Nephron (organoid): Measurements from ENCODE around the gene PILRA.

Source experiments
- H3K27ac Mint-ChIP-seq, 3 experiments: 2 replicates each; pipeline ENCODE4 v1.8.0; 2020; ENCODE audit warnings: mixed read lengths in 3 of 3, mild to moderate bottlenecking in 2 of 3, moderate library complexity in 1 of 3
- H3K27me3 Mint-ChIP-seq: 2 replicates; pipeline ENCODE4 v1.8.0; 2021; ENCODE audit warnings: low read depth, mild to moderate bottlenecking, moderate library complexity, mixed read lengths
- H3K36me3 Mint-ChIP-seq: 2 replicates; pipeline ENCODE4 v1.8.0; 2020; ENCODE audit warnings: low read depth, mixed read lengths
- H3K4me1 Mint-ChIP-seq: 2 replicates; pipeline ENCODE4 v1.8.0; 2020; ENCODE audit warnings: mixed read lengths
- H3K4me3 Mint-ChIP-seq, 3 experiments: 2 replicates each; pipeline ENCODE4 v1.8.0; 2020; ENCODE audit warnings: mild to moderate bottlenecking in 3 of 3, mixed read lengths in 3 of 3, moderate library complexity in 2 of 3
- H3K9me3 Mint-ChIP-seq: 2 replicates; pipeline ENCODE4 v1.8.0; 2020; ENCODE audit warnings: mixed read lengths
- CTCF ChIP-seq, 3 experiments: fragments of 200-600 bp; sonication (generic); IDR thresholded peaks; one replicate each; pipeline ENCODE4 v1.5.0; 2021; ENCODE audit warnings: antibody characterized with exemption in 3 of 3; ENCODE audit not compliant: unreplicated experiment in 3 of 3

The PILRA gene

GRCh38 chr7:100427762-100428198 is 54.5 kb downstream of the PILRA start:
- peak overlapping the region; percentile 98 to 100 (median 99) for H3K27ac Mint-ChIP-seq
- TF ChIP-seq CTCF (IDR thresholded peaks at IDR 0.05; ENCODE audit: unreplicated experiment in 3 of 3): no peak
- no peaks in the 10 kb centered on the region for H3K27me3 Mint-ChIP-seq
- H3K4me3 Mint-ChIP-seq: peak overlapping the region; percentile 91 to 95 (median 94)
- H3K9me3 Mint-ChIP-seq: no peaks in the 10 kb centered on the region
- peaks cover 21% of the 10 kb centered on the region for H3K4me1 Mint-ChIP-seq
- H3K36me3 Mint-ChIP-seq: peaks cover 17% of the 10 kb centered on the region

- Mint-ChIP-seq H3K27me3 (no peaks in the 10 kb centered on the region), H3K27ac (peak within 1 kb of the TSS; percentile 98 to 100 (median 99)), H3K4me1 (peaks cover 24% of the 10 kb centered on the region), H3K9me3 (no peaks in the 10 kb centered on the region), H3K36me3 (peaks cover 23% of the 10 kb centered on the region), H3K4me3 (peak within 1 kb of the TSS; percentile 91 to 95 (median 94))
- TF ChIP-seq CTCF (IDR thresholded peaks at IDR 0.05; ENCODE audit: unreplicated experiment in 3 of 3): no peak
These were observed 55.1 kb downstream of the PILRA start, which contains the start of gene ZCWPW1 for GRCh38 chr7:100428199-100428966. ZCWPW1 (minus strand) TSS chr7:100428703; CDS start chr7:100420649, 8,054 bp downstream.

- H3K27me3 Mint-ChIP-seq: no peaks in the 10 kb centered on the region
- H3K4me1 Mint-ChIP-seq: peaks cover 31% of the 10 kb centered on the region
- H3K27ac Mint-ChIP-seq: peak overlapping the region; percentile 98 to 100 (median 99)
- peak overlapping the region; percentile 91 to 95 (median 94) for H3K4me3 Mint-ChIP-seq
- H3K36me3 Mint-ChIP-seq: peaks cover 30% of the 10 kb centered on the region
- no peak for TF ChIP-seq CTCF (IDR thresholded peaks at IDR 0.05; ENCODE audit: unreplicated experiment in 3 of 3)
- no peaks in the 10 kb centered on the region for H3K9me3 Mint-ChIP-seq
These were observed 55.8 kb downstream of the PILRA start for GRCh38 chr7:100428967-100429636.

GRCh38 chr7:100429637-100430492 is 56.6 kb downstream of the PILRA start, which contains the start of gene MEPCE:
MEPCE (plus strand) TSS chr7:100429831; CDS start chr7:100430019, 188 bp downstream.
- Mint-ChIP-seq H3K4me1 (peaks cover 37% of the 10 kb centered on the region), H3K27ac (peak within 1 kb of the TSS; percentile 98 to 100 (median 99)), H3K4me3 (peak within 1 kb of the TSS; percentile 94 to 95 (median 95)), H3K36me3 (peaks cover 38% of the 10 kb centered on the region), H3K27me3 (no peaks in the 10 kb centered on the region), H3K9me3 (no peaks in the 10 kb centered on the region)
- TF ChIP-seq CTCF (IDR thresholded peaks at IDR 0.05; ENCODE audit: unreplicated experiment in 3 of 3): no peak

- Mint-ChIP-seq H3K9me3 (no peaks in the 10 kb centered on the region), H3K4me3 (peak overlapping the region; percentile 86 to 95 (median 91)), H3K36me3 (peaks cover 38% of the 10 kb centered on the region), H3K27ac (peak overlapping the region; percentile 81 to 98 (median 97)), H3K4me1 (peaks cover 42% of the 10 kb centered on the region), H3K27me3 (no peaks in the 10 kb centered on the region)
- no peak for TF ChIP-seq CTCF (IDR thresholded peaks at IDR 0.05; ENCODE audit: unreplicated experiment in 3 of 3)
These were observed 57.4 kb downstream of the PILRA start for GRCh38 chr7:100430493-100431285.
